ENCODE measurements around the gene NUDT13. TPM values are rescaled to one million over a fixed set of nuclear protein-coding genes. Genes with fewer than 3 reads are reported as not detected.

The NUDT13 gene
- total and polyA plus RNA-seq, 9 of the 15 experiments (the other 6 are each of a cell fraction or from before 2014, with no cell fraction given), result 4.7 to 11.1 (median 5.6) TPM

DNA sequence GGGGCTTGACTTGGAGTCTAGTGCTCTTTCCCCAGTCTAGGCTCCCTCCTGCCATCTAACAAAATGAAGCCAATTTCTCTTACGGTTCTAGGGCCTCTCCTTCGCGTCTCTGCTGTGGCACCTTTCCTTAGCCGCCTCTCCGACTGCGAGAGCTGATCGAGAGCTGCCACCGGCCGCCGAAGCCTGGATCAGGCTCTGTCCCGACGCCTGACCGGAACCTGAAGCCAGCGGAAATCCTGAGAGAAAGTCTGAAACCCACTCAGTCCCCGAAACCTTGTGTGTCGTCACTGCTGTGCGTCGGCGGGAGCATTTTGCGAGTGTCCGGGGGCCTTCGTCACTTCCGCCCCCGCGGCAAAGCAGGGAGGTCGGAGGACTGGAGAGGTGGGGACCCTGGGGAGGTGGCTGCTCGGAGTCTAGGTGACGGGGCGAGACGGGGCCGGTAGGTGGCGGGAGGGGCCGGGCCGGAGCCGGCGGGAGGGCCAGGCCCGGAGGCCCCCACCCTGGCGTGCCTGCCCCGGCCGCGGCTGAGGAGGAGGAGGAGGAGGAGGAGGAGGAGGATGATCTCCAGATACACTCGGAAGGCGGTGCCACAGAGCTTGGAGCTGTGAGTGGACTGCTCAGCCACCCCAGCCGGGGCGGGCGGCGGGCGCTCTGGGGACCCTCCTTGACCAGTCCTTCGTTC is 57.7 kb downstream of the NUDT13 start, which contains the start of the genes ECD and FAM149B1 (continued):
- TF ChIP-seq, protein P1, sequence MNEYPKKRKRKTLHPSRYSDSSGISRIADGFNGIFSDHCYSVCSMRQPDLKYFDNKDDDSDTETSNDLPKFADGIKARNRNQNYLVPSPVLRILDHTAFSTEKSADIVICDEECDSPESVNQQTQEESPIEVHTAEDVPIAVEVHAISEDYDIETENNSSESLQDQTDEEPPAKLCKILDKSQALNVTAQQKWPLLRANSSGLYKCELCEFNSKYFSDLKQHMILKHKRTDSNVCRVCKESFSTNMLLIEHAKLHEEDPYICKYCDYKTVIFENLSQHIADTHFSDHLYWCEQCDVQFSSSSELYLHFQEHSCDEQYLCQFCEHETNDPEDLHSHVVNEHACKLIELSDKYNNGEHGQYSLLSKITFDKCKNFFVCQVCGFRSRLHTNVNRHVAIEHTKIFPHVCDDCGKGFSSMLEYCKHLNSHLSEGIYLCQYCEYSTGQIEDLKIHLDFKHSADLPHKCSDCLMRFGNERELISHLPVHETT (CRISPR knock-in tag; conservative IDR thresholded peaks at IDR 0.05 in 1 of 2, IDR thresholded peaks at IDR 0.05 in 1 of 2), result peak in 1 of 2 experiments; percentile 98; a peak in 2 of 4 replicates
- TF ChIP-seq ZNF696 (CRISPR knock-in tag; conservative IDR thresholded peaks at IDR 0.05) (no peak), PML (IDR thresholded peaks at IDR 0.05; ENCODE audit: low read length) (peak; percentile 89), XRCC3 (IDR thresholded peaks at IDR 0.05) (no peak), COPS2 (conservative IDR thresholded peaks at IDR 0.05) (no peak), NFYB (IDR thresholded peaks at IDR 0.05; ENCODE audit: extremely low read depth, insufficient read length) (no peak), HEY1 (CRISPR knock-in tag; IDR thresholded peaks at IDR 0.05; ENCODE audit: borderline replicate concordance) (no peak), BRCA1 (IDR thresholded peaks at IDR 0.05) (no peak), BRCA1 (CRISPR knock-in tag; IDR thresholded peaks at IDR 0.05) (no peak), RFX7 (CRISPR knock-in tag; IDR thresholded peaks at IDR 0.05) (peak; percentile 60; the same call in 1 of the 2 replicates), TAF9B (IDR thresholded peaks at IDR 0.05; ENCODE audit: partially characterized antibody) (peak; percentile 91)
- TF ChIP-seq, protein P2, sequence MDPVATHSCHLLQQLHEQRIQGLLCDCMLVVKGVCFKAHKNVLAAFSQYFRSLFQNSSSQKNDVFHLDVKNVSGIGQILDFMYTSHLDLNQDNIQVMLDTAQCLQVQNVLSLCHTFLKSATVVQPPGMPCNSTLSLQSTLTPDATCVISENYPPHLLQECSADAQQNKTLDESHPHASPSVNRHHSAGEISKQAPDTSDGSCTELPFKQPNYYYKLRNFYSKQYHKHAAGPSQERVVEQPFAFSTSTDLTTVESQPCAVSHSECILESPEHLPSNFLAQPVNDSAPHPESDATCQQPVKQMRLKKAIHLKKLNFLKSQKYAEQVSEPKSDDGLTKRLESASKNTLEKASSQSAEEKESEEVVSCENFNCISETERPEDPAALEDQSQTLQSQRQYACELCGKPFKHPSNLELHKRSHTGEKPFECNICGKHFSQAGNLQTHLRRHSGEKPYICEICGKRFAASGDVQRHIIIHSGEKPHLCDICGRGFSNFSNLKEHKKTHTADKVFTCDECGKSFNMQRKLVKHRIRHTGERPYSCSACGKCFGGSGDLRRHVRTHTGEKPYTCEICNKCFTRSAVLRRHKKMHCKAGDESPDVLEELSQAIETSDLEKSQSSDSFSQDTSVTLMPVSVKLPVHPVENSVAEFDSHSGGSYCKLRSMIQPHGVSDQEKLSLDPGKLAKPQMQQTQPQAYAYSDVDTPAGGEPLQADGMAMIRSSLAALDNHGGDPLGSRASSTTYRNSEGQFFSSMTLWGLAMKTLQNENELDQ (CRISPR knock-in tag; IDR thresholded peaks at IDR 0.05; ENCODE audit: borderline replicate concordance), result no peak
- TF ChIP-seq, protein P3, sequence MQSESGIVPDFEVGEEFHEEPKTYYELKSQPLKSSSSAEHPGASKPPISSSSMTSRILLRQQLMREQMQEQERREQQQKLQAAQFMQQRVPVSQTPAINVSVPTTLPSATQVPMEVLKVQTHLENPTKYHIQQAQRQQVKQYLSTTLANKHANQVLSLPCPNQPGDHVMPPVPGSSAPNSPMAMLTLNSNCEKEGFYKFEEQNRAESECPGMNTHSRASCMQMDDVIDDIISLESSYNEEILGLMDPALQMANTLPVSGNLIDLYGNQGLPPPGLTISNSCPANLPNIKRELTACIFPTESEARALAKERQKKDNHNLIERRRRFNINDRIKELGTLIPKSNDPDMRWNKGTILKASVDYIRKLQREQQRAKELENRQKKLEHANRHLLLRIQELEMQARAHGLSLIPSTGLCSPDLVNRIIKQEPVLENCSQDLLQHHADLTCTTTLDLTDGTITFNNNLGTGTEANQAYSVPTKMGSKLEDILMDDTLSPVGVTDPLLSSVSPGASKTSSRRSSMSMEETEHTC (IDR thresholded peaks at IDR 0.05), result no peak
- TF ChIP-seq, protein P4, sequence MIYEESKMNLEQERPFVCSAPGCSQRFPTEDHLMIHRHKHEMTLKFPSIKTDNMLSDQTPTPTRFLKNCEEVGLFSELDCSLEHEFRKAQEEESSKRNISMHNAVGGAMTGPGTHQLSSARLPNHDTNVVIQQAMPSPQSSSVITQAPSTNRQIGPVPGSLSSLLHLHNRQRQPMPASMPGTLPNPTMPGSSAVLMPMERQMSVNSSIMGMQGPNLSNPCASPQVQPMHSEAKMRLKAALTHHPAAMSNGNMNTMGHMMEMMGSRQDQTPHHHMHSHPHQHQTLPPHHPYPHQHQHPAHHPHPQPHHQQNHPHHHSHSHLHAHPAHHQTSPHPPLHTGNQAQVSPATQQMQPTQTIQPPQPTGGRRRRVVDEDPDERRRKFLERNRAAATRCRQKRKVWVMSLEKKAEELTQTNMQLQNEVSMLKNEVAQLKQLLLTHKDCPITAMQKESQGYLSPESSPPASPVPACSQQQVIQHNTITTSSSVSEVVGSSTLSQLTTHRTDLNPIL (CRISPR knock-in tag; IDR thresholded peaks at IDR 0.05), result no peak
- TF ChIP-seq, protein P5, sequence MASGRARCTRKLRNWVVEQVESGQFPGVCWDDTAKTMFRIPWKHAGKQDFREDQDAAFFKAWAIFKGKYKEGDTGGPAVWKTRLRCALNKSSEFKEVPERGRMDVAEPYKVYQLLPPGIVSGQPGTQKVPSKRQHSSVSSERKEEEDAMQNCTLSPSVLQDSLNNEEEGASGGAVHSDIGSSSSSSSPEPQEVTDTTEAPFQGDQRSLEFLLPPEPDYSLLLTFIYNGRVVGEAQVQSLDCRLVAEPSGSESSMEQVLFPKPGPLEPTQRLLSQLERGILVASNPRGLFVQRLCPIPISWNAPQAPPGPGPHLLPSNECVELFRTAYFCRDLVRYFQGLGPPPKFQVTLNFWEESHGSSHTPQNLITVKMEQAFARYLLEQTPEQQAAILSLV (tag; IDR thresholded peaks at IDR 0.05), result no peak
- TF ChIP-seq, protein P6, sequence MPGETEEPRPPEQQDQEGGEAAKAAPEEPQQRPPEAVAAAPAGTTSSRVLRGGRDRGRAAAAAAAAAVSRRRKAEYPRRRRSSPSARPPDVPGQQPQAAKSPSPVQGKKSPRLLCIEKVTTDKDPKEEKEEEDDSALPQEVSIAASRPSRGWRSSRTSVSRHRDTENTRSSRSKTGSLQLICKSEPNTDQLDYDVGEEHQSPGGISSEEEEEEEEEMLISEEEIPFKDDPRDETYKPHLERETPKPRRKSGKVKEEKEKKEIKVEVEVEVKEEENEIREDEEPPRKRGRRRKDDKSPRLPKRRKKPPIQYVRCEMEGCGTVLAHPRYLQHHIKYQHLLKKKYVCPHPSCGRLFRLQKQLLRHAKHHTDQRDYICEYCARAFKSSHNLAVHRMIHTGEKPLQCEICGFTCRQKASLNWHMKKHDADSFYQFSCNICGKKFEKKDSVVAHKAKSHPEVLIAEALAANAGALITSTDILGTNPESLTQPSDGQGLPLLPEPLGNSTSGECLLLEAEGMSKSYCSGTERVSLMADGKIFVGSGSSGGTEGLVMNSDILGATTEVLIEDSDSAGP (CRISPR knock-in tag; IDR thresholded peaks at IDR 0.05), result no peak

All from K562 (cell line).